H1 (cell line): ENCODE data around the gene PYCARD. TPM values are rescaled to one million over a fixed set of nuclear protein-coding genes. Genes with fewer than 3 reads are reported as not detected.

Experiments used
- CTCF ChIA-PET: fragments of 300-600 bp; sonication (Branson Sonifier 250); formaldehyde crosslinking; loops from one replicate; lab custom pipeline; 2021; ENCODE audit not compliant: partially characterized antibody; lab: Charles Lee
- POLR2A ChIA-PET: fragments of 300-600 bp; sonication (Branson Sonifier 250); formaldehyde crosslinking; loops from one replicate; lab custom pipeline; 2021; ENCODE audit warnings: inconsistent platforms; ENCODE audit not compliant: partially characterized antibody; lab: Charles Lee
- DNase-seq, 2 experiments: peaks; one replicate each; pipeline versions ENCODE4 v3.0.0 to v3.0.0-alpha.2; 2010 to 2022; ENCODE audit warnings: low spot score in 2 of 2, low read depth in 1 of 2, mixed read lengths in 1 of 2
- FAIRE-seq: peaks from 2 replicates; lab custom pipeline; 2011; peaks lifted over from hg19 to GRCh38; lab: Jason Lieb, UNC
- H2AFZ ChIP-seq: 2 replicates; pipeline ENCODE4 v1.8.1; 2012; ENCODE audit warnings: low read length, inconsistent platforms
- H2AK5ac ChIP-seq: 2 replicates; pipeline ENCODE4 v1.6.1; 2013; ENCODE audit warnings: low read depth, low read length
- H2BK120ac ChIP-seq: replicated peaks from 2 replicates; pipeline ENCODE3; 2013; ENCODE audit warnings: low read depth, low read length, inconsistent platforms
- H2BK12ac ChIP-seq: 2 replicates; pipeline ENCODE4 v1.6.1; 2013; ENCODE audit warnings: low read depth, low read length
- H2BK15ac ChIP-seq: 2 replicates; pipeline ENCODE4 v1.6.1; 2013; ENCODE audit warnings: low read length
- H2BK20ac ChIP-seq: 2 replicates; pipeline ENCODE4 v1.6.1; 2013; ENCODE audit warnings: low read length
- H2BK5ac ChIP-seq: 2 replicates; pipeline ENCODE4 v1.6.1; 2013; ENCODE audit warnings: low read depth, low read length
- H3K14ac ChIP-seq: 2 replicates; pipeline ENCODE4 v1.6.1; 2013; ENCODE audit warnings: inconsistent platforms; ENCODE audit not compliant: insufficient read length
- H3K18ac ChIP-seq: 2 replicates; pipeline ENCODE4 v1.6.1; 2013; ENCODE audit warnings: low read length; ENCODE audit errors: extremely low read depth
- H3K23ac ChIP-seq: 2 replicates; pipeline ENCODE4 v1.6.1; 2013; ENCODE audit warnings: inconsistent platforms; ENCODE audit not compliant: insufficient read length
- H3K23me2 ChIP-seq: 2 replicates; pipeline ENCODE4 v1.6.1; 2013; ENCODE audit warnings: low read depth, low read length
- H3K27ac ChIP-seq: 2 replicates; pipeline ENCODE4 v1.6.1; 2011; ENCODE audit warnings: low read depth, low read length, inconsistent platforms
- H3K27me3 ChIP-seq, 4 experiments: replicated peaks in 1 of 4; 1 replicate in 1 of 4; 2 replicates in 3 of 4; pipeline versions ENCODE4 v1.6.1 to v1.8.1; 2011 to 2013; ENCODE audit warnings: low read length in 3 of 4, mild to moderate bottlenecking in 3 of 4, inconsistent platforms in 2 of 4, mixed read lengths in 2 of 4, moderate library complexity in 1 of 4; ENCODE audit not compliant: control insufficient read depth in 3 of 4, insufficient read depth in 3 of 4; ENCODE audit errors: extremely low read depth in 1 of 4
- H3K36me3 ChIP-seq, 4 experiments: 2 replicates each; pipeline versions ENCODE4 v1.6.1 to v1.8.1; 2011 to 2013; ENCODE audit warnings: mild to moderate bottlenecking in 4 of 4, low read length in 3 of 4, moderate library complexity in 2 of 4, control low read depth in 1 of 4, inconsistent platforms in 1 of 4; ENCODE audit not compliant: insufficient read depth in 4 of 4, control insufficient read depth in 2 of 4
- H3K4ac ChIP-seq: replicated peaks from 2 replicates; pipeline ENCODE3; 2013; ENCODE audit warnings: low read length, low read depth, mixed read lengths, inconsistent platforms; ENCODE audit not compliant: insufficient read length
- H3K4me1 ChIP-seq, 4 experiments: replicated peaks in 1 of 4; 1 replicate in 1 of 4; 2 replicates in 3 of 4; pipeline versions ENCODE4 v1.6.1 to v1.8.1; 2011 to 2013; ENCODE audit warnings: low read length in 3 of 4, inconsistent platforms in 2 of 4, mixed read lengths in 1 of 4; ENCODE audit not compliant: insufficient read depth in 4 of 4, control insufficient read depth in 3 of 4
- H3K4me2 ChIP-seq, 2 experiments: 2 replicates each; pipeline versions ENCODE4 v1.6.1 to v1.8.1; 2011 to 2013; ENCODE audit warnings: low read depth in 2 of 2, low read length in 2 of 2, control low read depth in 1 of 2, inconsistent platforms in 1 of 2, mild to moderate bottlenecking in 1 of 2; ENCODE audit not compliant: insufficient read depth in 1 of 2
- H3K4me3 ChIP-seq, 4 experiments: fragments of 200-600, 300-600 bp in 1 of 4; sonication (generic), shearing (Covaris generic), sonication (Bioruptor Twin) in 1 of 4; 2 replicates each; pipeline versions ENCODE4 v1.5.1 to v1.8.1; 2011 to 2016; ENCODE audit warnings: low read length in 4 of 4, low read depth in 3 of 4, control low read depth in 2 of 4, inconsistent platforms in 2 of 4, mild to moderate bottlenecking in 2 of 4, mixed read lengths in 1 of 4, moderate library complexity in 1 of 4; ENCODE audit not compliant: insufficient read depth in 2 of 4; ENCODE audit errors: extremely low read depth in 1 of 4
- H3K56ac ChIP-seq: replicated peaks from 2 replicates; pipeline ENCODE3; 2013; ENCODE audit warnings: low read depth, mild to moderate bottlenecking, mixed read lengths, low read length, inconsistent platforms; ENCODE audit not compliant: insufficient read length
- H3K79me1 ChIP-seq: 2 replicates; pipeline ENCODE4 v1.6.1; 2013; ENCODE audit warnings: low read depth, low read length, control low read depth
- H3K79me2 ChIP-seq, 2 experiments: 2 replicates each; pipeline versions ENCODE4 v1.6.1 to v1.8.1; 2012 to 2013; ENCODE audit warnings: low read length in 2 of 2, mild to moderate bottlenecking in 2 of 2, inconsistent platforms in 1 of 2; ENCODE audit not compliant: insufficient read depth in 2 of 2, control insufficient read depth in 1 of 2
- H3K9ac ChIP-seq, 4 experiments: replicated peaks in 1 of 4; 1 replicate in 1 of 4; 2 replicates in 3 of 4; pipeline versions ENCODE4 v1.6.1 to v1.8.1; 2011 to 2013; ENCODE audit warnings: low read depth in 3 of 4, low read length in 3 of 4, control low read depth in 2 of 4, mild to moderate bottlenecking in 2 of 4, moderate library complexity in 2 of 4, inconsistent platforms in 1 of 4; ENCODE audit errors: extremely low read depth in 1 of 4
- H3K9me3 ChIP-seq, 2 experiments: 2 replicates each; pipeline versions ENCODE4 v1.6.1 to v1.8.1; 2012 to 2013; ENCODE audit warnings: mild to moderate bottlenecking in 2 of 2, moderate library complexity in 2 of 2, control low read depth in 1 of 2, inconsistent platforms in 1 of 2, low read depth in 1 of 2, low read length in 1 of 2, mixed read lengths in 1 of 2; ENCODE audit not compliant: insufficient read depth in 2 of 2
- H4K20me1 ChIP-seq, 2 experiments: replicated peaks in 1 of 2; 2 replicates each; pipeline versions ENCODE3 to v1.8.1; 2011 to 2013; ENCODE audit warnings: inconsistent platforms in 2 of 2, low read length in 2 of 2, mild to moderate bottlenecking in 1 of 2; ENCODE audit not compliant: insufficient read depth in 2 of 2, control insufficient read depth in 1 of 2
- H4K5ac ChIP-seq: 2 replicates; pipeline ENCODE4 v1.6.1; 2013; ENCODE audit warnings: low read length, low read depth, mixed read lengths, inconsistent platforms; ENCODE audit not compliant: insufficient read length
- H4K8ac ChIP-seq: 2 replicates; pipeline ENCODE4 v1.8.0; 2013; ENCODE audit warnings: mild to moderate bottlenecking, moderate library complexity, low read length, inconsistent platforms; ENCODE audit not compliant: insufficient read depth; ENCODE audit errors: extremely low read depth
- H4K91ac ChIP-seq: replicated peaks from 2 replicates; pipeline ENCODE3; 2013; ENCODE audit warnings: low read length, mixed read lengths, inconsistent platforms; ENCODE audit not compliant: insufficient read length
- BRCA1 ChIP-seq: IDR thresholded peaks from 2 replicates; pipeline ENCODE4 v1.6.1; 2012; ENCODE audit warnings: low read depth, low read length, improper control_type of control experiment
- CTBP2 ChIP-seq: IDR thresholded peaks from 2 replicates; pipeline ENCODE4 v1.7.0; 2011; ENCODE audit warnings: borderline replicate concordance, mild to moderate bottlenecking, moderate library complexity, mixed read lengths, low read length; ENCODE audit not compliant: insufficient read depth, insufficient read length
- EGR1 ChIP-seq: IDR thresholded peaks from 2 replicates; pipeline ENCODE4 v1.6.1; 2011; ENCODE audit warnings: low read depth, low read length, borderline replicate concordance
- GABPA ChIP-seq: IDR thresholded peaks from 2 replicates; pipeline ENCODE4 v1.6.1; 2011; ENCODE audit warnings: mild to moderate bottlenecking, low read length, moderate library complexity, borderline replicate concordance; ENCODE audit not compliant: insufficient read depth
- JUN ChIP-seq: IDR thresholded peaks from 2 replicates; pipeline ENCODE4 v1.6.1; 2011; ENCODE audit warnings: low read depth, mild to moderate bottlenecking, improper control_type of control experiment, low read length
- POLR2AphosphoS5 ChIP-seq: IDR thresholded peaks from 2 replicates; pipeline ENCODE4 v1.6.1; 2011; ENCODE audit warnings: low read depth, low read length
- SIN3A ChIP-seq, 2 experiments: IDR thresholded peaks in 1 of 2; conservative IDR thresholded peaks in 1 of 2; 2 replicates each; pipeline ENCODE4 v1.6.1; 2011 to 2012; ENCODE audit warnings: low read length in 2 of 2, improper control_type of control experiment in 1 of 2, low read depth in 1 of 2, mild to moderate bottlenecking in 1 of 2
- SP2 ChIP-seq: IDR thresholded peaks from 2 replicates; pipeline ENCODE4 v1.6.1; 2012; ENCODE audit warnings: mild to moderate bottlenecking, low read length, inconsistent platforms
- SRF ChIP-seq: IDR thresholded peaks from 2 replicates; pipeline ENCODE4 v1.6.1; 2011; ENCODE audit warnings: mild to moderate bottlenecking, low read depth, low read length, moderate library complexity
- TBP ChIP-seq: IDR thresholded peaks from 2 replicates; pipeline ENCODE4 v1.6.1; 2011; ENCODE audit warnings: low read depth, low read length, improper control_type of control experiment
- WGBS, 2 experiments: shearing (Covaris generic) in 1 of 2; methylation state at CpG; one replicate each; pipeline versions ENCODE4 v1.1.6 to v1.1.7; 2013 to 2015; ENCODE audit warnings: low lambda C conversion rate in 2 of 2, mixed read lengths in 2 of 2, inconsistent platforms in 1 of 2, low coverage in 1 of 2, missing lambda C conversion rate in 1 of 2; ENCODE audit not compliant: insufficient replicate concordance in 2 of 2, insufficient coverage in 1 of 2, insufficient read length in 1 of 2; ENCODE audit errors: extremely low coverage in 1 of 2, missing lambda C conversion rate in 1 of 2; 5-methylcytosine and 5-hydroxymethylcytosine counted together
- polyA plus RNA-seq, 7 experiments: library from polyadenylated mRNA; depleted of rRNA in 3 of 7; stranded (reverse) in 5 of 7; unstranded in 2 of 7; fragments of >200 nt in 5 of 7; fragments of 200-250 nt in 2 of 7; gene quantifications; 1 replicate in 5 of 7; 2 replicates in 1 of 7; 4 replicates in 1 of 7; pipeline versions ENCODE4 v1.2.1 to v1.2.3, GENCODE V29; 2011 to 2013; ENCODE audit warnings: missing spikeins in 2 of 7, mixed read lengths in 2 of 7
- total RNA-seq: library from RNA; stranded (reverse); fragmentation: NEBNext Ultra II Directional; extraction: Animal tissue kit (Norgen Biotek cat#: 25700); gene quantifications from 2 replicates; pipeline ENCODE4 v1.2.1, GENCODE V29; 2021
- TF ChIP-seq, protein P1 (sequence below): IDR thresholded peaks from 2 replicates; pipeline ENCODE4 v1.6.1; 2011; ENCODE audit warnings: low read length, improper control_type of control experiment

PYCARD gene
- total and polyA plus RNA-seq, 2 of the 8 experiments (the other 6 are each of a cell fraction or from before 2014, with no cell fraction given) = 29.9 to 77.9 TPM

DNA sequence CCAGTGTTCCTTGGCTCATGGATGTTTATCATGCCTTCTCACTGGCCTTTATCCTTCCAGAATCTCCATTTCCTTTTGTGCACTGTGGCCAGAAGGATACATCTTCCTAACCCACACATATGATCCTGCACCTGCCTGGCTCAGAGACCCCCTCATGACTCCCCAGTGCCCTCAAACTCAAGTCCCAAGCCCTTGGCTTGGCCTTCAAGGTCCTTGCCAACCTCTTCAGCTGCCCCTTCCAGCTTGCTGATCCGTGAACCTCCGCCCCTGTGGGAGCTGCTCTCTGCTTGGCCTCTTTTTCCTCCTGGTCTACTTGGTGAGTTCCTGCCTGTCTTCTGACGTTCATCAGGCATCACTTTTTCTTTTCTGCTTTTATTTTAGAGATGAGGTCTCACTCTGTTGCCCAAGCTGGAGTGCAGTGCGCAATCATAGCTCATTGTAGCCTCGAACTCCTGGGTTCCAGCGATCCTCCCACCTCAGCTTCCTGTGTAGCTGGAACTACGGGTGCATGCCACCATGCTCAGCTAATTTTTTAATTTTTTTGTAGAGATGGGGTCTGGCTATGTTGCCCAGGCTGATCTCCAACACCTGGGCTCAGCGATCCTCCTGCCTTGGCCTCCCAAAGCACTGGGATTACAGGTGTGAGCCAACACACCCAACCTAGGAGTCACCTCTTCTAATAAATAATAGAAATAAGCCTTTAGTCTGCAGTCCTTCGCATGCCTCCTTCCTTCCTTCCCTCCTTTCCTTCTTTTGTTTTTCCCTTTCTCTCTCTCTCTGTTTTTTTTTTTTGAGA lies 2.5 kb upstream of the PYCARD start:
- H3K36me3 ChIP-seq = no peaks in the 10 kb centered on the region
- no peak overlapping the region for H3K23ac ChIP-seq
- H3K9me3 ChIP-seq = no peaks in the 10 kb centered on the region
- no peak overlapping the region for H3K4ac ChIP-seq
- H3K23me2 ChIP-seq = peaks cover 15% of the 10 kb centered on the region; the same call in 1 of the 2 replicates
- H3K4me2 ChIP-seq = no peak overlapping the region
- peaks cover 3% of the 10 kb centered on the region; the same call in 1 of the 2 replicates for H3K79me1 ChIP-seq
- H3K9ac ChIP-seq = no peak overlapping the region
- H2BK120ac ChIP-seq = no peak overlapping the region
- CTCF ChIA-PET = interaction anchor here (4.1 kb wide), 1 partner anchor 12 kb away, joined by 10 read pairs; the partner anchor contains the start of gene PYDC1
- no peak overlapping the region for H3K4me3 ChIP-seq
- no peak overlapping the region for H2BK15ac ChIP-seq
- H3K14ac ChIP-seq = no peak overlapping the region
- H4K8ac ChIP-seq = no peak overlapping the region; the same call in 1 of the 2 replicates
- H2BK20ac ChIP-seq = no peak overlapping the region
- peaks cover 0 to 7% (median 4%) of the 10 kb centered on the region in 4 experiments; a peak in 5 of 7 replicates for H3K4me1 ChIP-seq
- H3K27me3 ChIP-seq = peaks cover 0 to 6% (median 3%) of the 10 kb centered on the region in 4 experiments; a peak in 3 of 7 replicates
- H3K79me2 ChIP-seq = no peaks in the 10 kb centered on the region
- no peak overlapping the region for H3K27ac ChIP-seq
- FAIRE-seq (no peak), DNase-seq (no peak)
- H3K18ac ChIP-seq = no peak overlapping the region
- H3K56ac ChIP-seq = no peak overlapping the region
- POLR2A ChIA-PET = interaction anchor here (16.2 to 24.0 kb wide), 4 partner anchors 4 to 27 kb away, joined by 272 to 430 read pairs (median 418); partner anchors contain the start of genes FUS, PYCARD, PYDC1 and TRIM72
- H4K5ac ChIP-seq = no peak overlapping the region
- H2AK5ac ChIP-seq = peak overlapping the region; percentile 32; the same call in 1 of the 2 replicates
- H2BK12ac ChIP-seq = no peak overlapping the region
- H2BK5ac ChIP-seq = no peak overlapping the region
- H4K91ac ChIP-seq = no peak overlapping the region
- H4K20me1 ChIP-seq = peaks cover 2 to 3% of the 10 kb centered on the region in 2 experiments
- 93% methylated on average over 9 of the region's 9 CpGs; no CpG with 5 or more reads in 1 of the 2 experiments for WGBS, 2 experiments
- no peak overlapping the region for H2AFZ ChIP-seq
- TF ChIP-seq SRF = no peak
- TF ChIP-seq TBP = no peak
- TF ChIP-seq GABPA = no peak
- no peak for TF ChIP-seq JUN
- no peak for TF ChIP-seq SIN3A (conservative IDR thresholded peaks at IDR 0.05 in 1 of 2, IDR thresholded peaks at IDR 0.05 in 1 of 2; ENCODE audit: low read depth in 1 of 2, low read length in 2 of 2)
- TF ChIP-seq POLR2AphosphoS5 = no peak
- no peak for TF ChIP-seq EGR1
- no peak for TF ChIP-seq CTBP2
- no peak for TF ChIP-seq SP2
- no peak for TF ChIP-seq BRCA1
- TF ChIP-seq, protein P1, sequence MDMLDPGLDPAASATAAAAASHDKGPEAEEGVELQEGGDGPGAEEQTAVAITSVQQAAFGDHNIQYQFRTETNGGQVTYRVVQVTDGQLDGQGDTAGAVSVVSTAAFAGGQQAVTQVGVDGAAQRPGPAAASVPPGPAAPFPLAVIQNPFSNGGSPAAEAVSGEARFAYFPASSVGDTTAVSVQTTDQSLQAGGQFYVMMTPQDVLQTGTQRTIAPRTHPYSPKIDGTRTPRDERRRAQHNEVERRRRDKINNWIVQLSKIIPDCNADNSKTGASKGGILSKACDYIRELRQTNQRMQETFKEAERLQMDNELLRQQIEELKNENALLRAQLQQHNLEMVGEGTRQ = no peak
